ENCODE data around the gene TGIF2. TPM values are rescaled to one million over a fixed set of nuclear protein-coding genes. Genes with fewer than 3 reads are reported as not detected.

The TGIF2 gene
- total RNA-seq, 1 donor from 2014 or later, result 12.4 TPM

DNA sequence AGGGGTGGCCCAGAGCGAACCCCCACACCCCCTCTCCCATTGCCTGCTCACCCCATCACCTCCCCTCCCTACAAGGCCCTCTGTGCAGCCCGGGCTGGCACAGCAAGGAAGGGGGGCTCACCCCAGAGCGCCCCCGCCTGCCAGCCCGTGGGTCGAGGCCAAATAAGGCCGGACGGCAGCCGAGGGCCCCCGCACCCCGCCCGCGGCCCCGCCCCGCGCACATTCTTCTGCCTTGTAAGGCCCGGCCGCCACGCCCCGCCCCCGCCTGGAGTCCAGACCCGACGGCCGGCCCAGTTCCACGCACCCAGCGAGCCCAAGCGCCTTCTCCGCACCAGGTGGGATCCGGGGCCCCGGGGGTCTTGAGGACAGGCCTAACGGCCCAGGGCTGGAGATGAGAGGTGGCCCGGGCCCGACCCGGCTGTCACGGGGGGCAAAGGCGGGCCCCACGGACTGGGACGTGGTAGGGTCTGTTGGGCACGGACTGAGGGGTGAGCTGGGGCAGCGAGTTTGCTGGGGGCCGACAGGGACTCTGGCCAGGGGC lies 32.1 kb upstream of the TGIF2 start, which contains the start of gene MYL9:
MYL9 (plus strand) TSS at position 293 of the 541 bp plus-strand sequence. CDS start 3,366 bp downstream, outside the sequence.
- no peak for TF ChIP-seq CTCF (IDR thresholded peaks at IDR 0.05)
- H3K27ac ChIP-seq, result peak within 1 kb of the TSS; percentile 86
- DNase-seq, result peak; percentile 95
- H3K27me3 ChIP-seq (ENCODE audit: low read depth), result no peaks in the 10 kb centered on the region
- no peaks in the 10 kb centered on the region for H3K9me3 ChIP-seq
- peaks cover 32% of the 10 kb centered on the region for H3K4me1 ChIP-seq
- peaks cover 12% of the 10 kb centered on the region for H3K36me3 ChIP-seq
- intact Hi-C loops (cut with DNase I), result no loop called here
- peak; percentile 93 for ATAC-seq
- peak within 1 kb of the TSS; percentile 65 for H3K4me3 ChIP-seq

DNA sequence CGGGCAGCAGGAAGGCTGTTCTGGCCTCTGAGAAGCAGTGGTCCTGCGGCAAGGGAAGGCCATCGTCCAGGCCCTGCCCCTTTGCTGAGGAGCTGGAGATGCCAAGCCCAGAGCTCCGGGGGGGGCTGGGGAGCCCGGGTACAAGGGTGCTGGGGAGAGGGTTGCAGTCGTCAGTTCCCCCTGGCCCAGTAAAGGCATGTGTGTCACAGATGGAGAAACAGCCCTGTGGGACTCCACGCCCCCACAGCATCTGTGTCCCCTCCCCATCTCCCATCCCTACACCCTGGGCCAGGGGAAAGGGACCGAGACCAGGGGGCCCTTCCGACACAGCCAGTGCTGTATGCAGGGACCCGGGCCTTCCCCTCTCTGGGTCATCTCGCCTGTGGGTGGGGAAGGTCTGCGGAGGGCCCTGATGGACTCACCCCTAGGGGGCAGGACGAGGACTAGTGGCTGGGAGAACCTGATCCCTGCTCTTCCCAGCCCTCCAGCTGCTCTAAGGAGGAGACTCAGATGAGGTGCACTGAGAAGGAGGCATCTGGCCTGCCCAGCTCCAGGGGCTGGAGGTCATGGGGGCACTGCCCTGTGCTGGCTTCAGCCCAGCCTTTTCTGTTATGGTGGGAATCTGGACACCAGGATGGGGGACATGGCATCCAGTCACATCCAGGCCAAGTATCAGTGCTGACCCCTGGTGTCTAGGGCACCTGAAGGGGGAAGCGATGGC lies 31.5 kb upstream of the TGIF2 start:
- ATAC-seq (peak; percentile 54 to 61), DNase-seq (no peak)
- peaks cover 18% of the 10 kb centered on the region for H3K36me3 ChIP-seq
- no peaks in the 10 kb centered on the region for H3K27me3 ChIP-seq (ENCODE audit: low read depth)
- peak overlapping the region; percentile 86 for H3K27ac ChIP-seq
- no peaks in the 10 kb centered on the region for H3K9me3 ChIP-seq
- peaks cover 32% of the 10 kb centered on the region for H3K4me1 ChIP-seq
- H3K4me3 ChIP-seq, result peak overlapping the region; percentile 65
- TF ChIP-seq CTCF (IDR thresholded peaks at IDR 0.05), result peak; percentile 53
- intact Hi-C loops (cut with DNase I), result no loop called here

DNA sequence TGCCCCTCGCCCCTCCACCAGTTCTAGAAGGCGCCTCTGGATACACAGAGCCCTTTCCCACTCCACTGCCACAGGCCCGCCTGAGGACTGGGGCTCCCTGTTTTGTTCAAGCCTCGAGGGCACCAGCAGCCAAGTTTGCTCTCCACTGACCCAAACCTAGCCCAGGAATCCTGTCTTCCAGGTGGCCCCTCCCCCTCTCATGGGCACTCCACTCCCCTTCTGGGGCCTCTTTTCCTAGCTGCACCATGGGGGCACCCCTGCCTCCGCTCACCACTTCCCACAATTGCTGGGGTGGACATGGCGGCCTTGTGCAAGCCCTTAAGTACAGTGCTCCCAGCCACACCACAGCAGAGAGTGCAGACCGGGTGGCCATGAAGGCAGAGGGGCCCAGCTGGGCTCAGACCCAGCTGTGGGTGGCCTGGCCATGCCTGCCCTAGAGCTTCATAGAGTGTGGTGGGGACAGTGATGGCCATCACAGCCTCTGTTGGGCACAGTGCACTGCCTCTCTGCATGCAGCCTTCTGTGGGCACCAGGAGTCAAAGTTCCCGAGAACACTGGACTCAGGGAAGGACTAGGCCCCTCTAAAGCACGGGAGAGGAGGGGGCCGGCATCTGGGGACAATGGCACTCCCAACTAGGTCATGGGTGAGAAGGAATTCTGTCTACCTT lies 30.7 kb upstream of the TGIF2 start:
- DNase-seq (no peak), ATAC-seq (no peak)
- H3K4me1 ChIP-seq, result peaks cover 32% of the 10 kb centered on the region
- intact Hi-C loops (cut with DNase I), result no loop called here
- peak overlapping the region; percentile 86 for H3K27ac ChIP-seq
- no peaks in the 10 kb centered on the region for H3K9me3 ChIP-seq
- peak overlapping the region; percentile 65 for H3K4me3 ChIP-seq
- no peaks in the 10 kb centered on the region for H3K27me3 ChIP-seq (ENCODE audit: low read depth)
- TF ChIP-seq CTCF (IDR thresholded peaks at IDR 0.05), result no peak
- peaks cover 25% of the 10 kb centered on the region for H3K36me3 ChIP-seq

DNA sequence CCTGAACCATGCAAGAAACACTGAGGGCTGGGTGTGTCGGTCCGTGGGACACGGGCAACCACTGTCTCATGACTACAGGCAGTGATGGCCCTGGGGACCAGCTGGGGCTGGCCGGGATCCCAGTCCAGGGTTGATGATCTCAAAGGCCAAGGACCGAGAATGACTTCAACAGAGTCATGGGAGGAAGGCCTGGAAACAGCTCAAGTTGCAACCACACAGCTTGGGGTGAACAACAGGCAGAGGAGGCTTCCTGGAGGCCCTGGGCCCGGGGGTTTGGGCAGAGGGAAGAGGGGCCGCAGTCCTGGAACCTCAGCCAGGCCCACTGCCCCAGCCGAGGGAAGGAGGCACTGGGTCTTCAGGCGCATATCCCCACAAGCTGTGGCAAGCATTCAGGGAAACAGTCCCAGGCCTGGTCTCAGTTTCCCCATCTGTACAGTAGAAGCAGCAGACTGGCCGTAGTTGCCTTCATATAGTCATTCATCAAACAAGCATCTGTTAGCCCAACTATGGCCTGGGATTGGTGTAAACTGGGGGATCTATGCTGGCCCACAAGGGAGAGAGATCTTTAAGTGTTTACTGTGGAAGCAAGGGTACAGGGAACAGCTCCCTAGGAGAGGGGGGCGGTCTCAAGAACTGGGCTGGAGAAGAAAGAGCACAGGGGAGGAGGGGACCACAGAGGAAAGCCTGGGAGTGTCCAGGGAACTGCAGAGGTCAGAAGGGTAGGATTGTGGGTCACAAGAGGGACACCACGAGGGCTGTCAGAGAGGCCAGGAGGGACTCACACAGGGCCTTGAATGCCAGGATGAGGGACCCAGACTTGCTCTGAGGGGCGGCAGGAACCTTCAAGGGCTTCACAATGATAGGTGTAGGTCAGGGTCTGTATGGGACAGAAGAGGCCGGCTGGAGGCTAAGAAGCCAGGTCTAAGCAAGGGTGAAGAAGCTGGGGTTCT lies 29.9 kb upstream of the TGIF2 start:
- no peaks in the 10 kb centered on the region for H3K9me3 ChIP-seq
- peaks cover 33% of the 10 kb centered on the region for H3K36me3 ChIP-seq
- peak overlapping the region; percentile 65 for H3K4me3 ChIP-seq
- ATAC-seq (no peak), DNase-seq (no peak)
- peak overlapping the region; percentile 64 for H3K27ac ChIP-seq
- intact Hi-C loops (cut with DNase I), result no loop called here
- no peaks in the 10 kb centered on the region for H3K27me3 ChIP-seq (ENCODE audit: low read depth)
- no peak for TF ChIP-seq CTCF (IDR thresholded peaks at IDR 0.05)
- H3K4me1 ChIP-seq, result peaks cover 32% of the 10 kb centered on the region

Data from lower lobe of right lung (tissue), 2 donors.